WTC11 (cell line): Measurements from ENCODE around the gene GSTO2. TPM values are rescaled to one million over a fixed set of nuclear protein-coding genes. Genes with fewer than 3 reads are reported as not detected.
A peak's percentile ranks its signal among the peaks of the same experiment; 100 is the strongest.

Source experiments
- ATAC-seq: fragments of 200-7000 bp; cut with Tn5 transposase; 2 replicates; pipeline ENCODE4 v1.10.0; 2021; ENCODE audit warnings: mild to moderate bottlenecking, moderate library complexity
- CTCF ChIA-PET: fragments of 300-600 bp; sonication (Branson Sonifier 250); formaldehyde crosslinking; loops from one replicate; lab custom pipeline; 2021; ENCODE audit warnings: antibody characterized with exemption; lab: Charles Lee
- POLR2A ChIA-PET: fragments of 350-600 bp; sonication (Branson Sonifier 250); formaldehyde crosslinking; loops from one replicate; lab custom pipeline; 2021; ENCODE audit warnings: antibody characterized with exemption; lab: Charles Lee
- DNase-seq: peaks from one replicate; pipeline ENCODE4 v3.0.0; 2021; ENCODE audit warnings: low spot score
- H3K27ac Mint-ChIP-seq: 2 replicates; pipeline ENCODE4 v1.8.0; 2021; ENCODE audit warnings: mixed read lengths
- H3K27me3 Mint-ChIP-seq: 2 replicates; pipeline ENCODE4 v1.8.0; 2021; ENCODE audit warnings: low read depth, mild to moderate bottlenecking, moderate library complexity, mixed read lengths
- H3K36me3 Mint-ChIP-seq: 2 replicates; pipeline ENCODE4 v1.8.0; 2021; ENCODE audit warnings: mixed read lengths
- H3K4me1 Mint-ChIP-seq: 2 replicates; pipeline ENCODE4 v1.8.0; 2022; ENCODE audit warnings: mixed read lengths
- H3K4me3 Mint-ChIP-seq: 2 replicates; pipeline ENCODE4 v1.8.0; 2021; ENCODE audit warnings: mild to moderate bottlenecking, moderate library complexity, mixed read lengths
- H3K9me3 Mint-ChIP-seq: 2 replicates; pipeline ENCODE4 v1.8.0; 2021; ENCODE audit warnings: mixed read lengths
- ATF1 ChIP-seq: sonication (generic); formaldehyde crosslinking; IDR thresholded peaks from 2 replicates; pipeline ENCODE4 v1.8.1; 2023; ENCODE audit warnings: mild to moderate bottlenecking, moderate library complexity, missing genetic modification reagents
- CREM ChIP-seq: sonication (generic); formaldehyde crosslinking; IDR thresholded peaks from 2 replicates; pipeline ENCODE4 v1.8.1; 2022; ENCODE audit warnings: mild to moderate bottlenecking, missing genetic modification reagents, moderate library complexity
- ERG ChIP-seq: fragments of 250-450 bp; sonication (Bioruptor Pico); IDR thresholded peaks from 2 replicates; pipeline ENCODE4 v1.8.0; 2021; ENCODE audit warnings: mild to moderate bottlenecking
- FOXK1 ChIP-seq: sonication (generic); formaldehyde crosslinking; IDR thresholded peaks from 2 replicates; pipeline ENCODE4 v1.8.0; 2022; ENCODE audit warnings: mild to moderate bottlenecking, moderate library complexity, missing genetic modification reagents
- GRHL2 ChIP-seq: fragments of 250-450 bp; sonication (Bioruptor Pico); IDR thresholded peaks from 2 replicates; pipeline ENCODE4 v1.8.0; 2022; ENCODE audit warnings: mild to moderate bottlenecking, moderate library complexity; ENCODE audit not compliant: insufficient replicate concordance, severe bottlenecking
- HMGA2 ChIP-seq: fragments of 250-450 bp; sonication (Bioruptor Pico); IDR thresholded peaks from 2 replicates; pipeline ENCODE4 v1.4.0; 2021; ENCODE audit warnings: mild to moderate bottlenecking, moderate library complexity
- KAT7 ChIP-seq: sonication (generic); formaldehyde crosslinking; IDR thresholded peaks from 2 replicates; pipeline ENCODE4 v1.8.1; 2023; ENCODE audit warnings: missing genetic modification reagents, mild to moderate bottlenecking, borderline replicate concordance
- MXD4 ChIP-seq: fragments of 250-450 bp; sonication (Bioruptor Pico); IDR thresholded peaks from 2 replicates; pipeline ENCODE4 v1.8.0; 2021; ENCODE audit warnings: mild to moderate bottlenecking, moderate library complexity, borderline replicate concordance
- NR1H2 ChIP-seq: sonication (generic); formaldehyde crosslinking; IDR thresholded peaks from 2 replicates; pipeline ENCODE4 v1.9.0; 2021; ENCODE audit warnings: mild to moderate bottlenecking, moderate library complexity, missing genetic modification reagents
- OVOL2 ChIP-seq: fragments of 250-450 bp; sonication (Bioruptor Pico); IDR thresholded peaks from 2 replicates; pipeline ENCODE4 v1.9.0; 2021; ENCODE audit warnings: mild to moderate bottlenecking, borderline replicate concordance
- PREB ChIP-seq: sonication (generic); formaldehyde crosslinking; IDR thresholded peaks from 2 replicates; pipeline ENCODE4 v1.8.1; 2022; ENCODE audit warnings: mild to moderate bottlenecking, missing genetic modification reagents, moderate library complexity, borderline replicate concordance
- RELA ChIP-seq: sonication (generic); formaldehyde crosslinking; IDR thresholded peaks from 2 replicates; pipeline ENCODE4 v1.8.1; 2022; ENCODE audit warnings: missing genetic modification reagents, mild to moderate bottlenecking, borderline replicate concordance
- SP1 ChIP-seq: sonication (generic); formaldehyde crosslinking; conservative IDR thresholded peaks from 2 replicates; pipeline ENCODE4 v1.8.1; 2022; ENCODE audit warnings: missing genetic modification reagents
- USF1 ChIP-seq: sonication (generic); formaldehyde crosslinking; IDR thresholded peaks from 2 replicates; pipeline ENCODE4 v1.8.0; 2022; ENCODE audit warnings: mild to moderate bottlenecking, missing genetic modification reagents
- ZNF232 ChIP-seq: sonication (generic); formaldehyde crosslinking; IDR thresholded peaks from 2 replicates; pipeline ENCODE4 v1.8.0; 2022; ENCODE audit warnings: mild to moderate bottlenecking, missing genetic modification reagents
- ZNF263 ChIP-seq: sonication (generic); formaldehyde crosslinking; IDR thresholded peaks from 2 replicates; pipeline ENCODE4 v1.8.1; 2022; ENCODE audit warnings: low read depth, mild to moderate bottlenecking, moderate library complexity, missing genetic modification reagents
- ZNF396 ChIP-seq: fragments of 250-450 bp; sonication (Bioruptor Pico); IDR thresholded peaks from 2 replicates; pipeline ENCODE4 v1.8.0; 2021; ENCODE audit warnings: mild to moderate bottlenecking, moderate library complexity, borderline replicate concordance
- ZSCAN18 ChIP-seq: fragments of 250-450 bp; sonication (Bioruptor Pico); IDR thresholded peaks from 2 replicates; pipeline ENCODE4 v2.1.2; 2022; ENCODE audit warnings: mild to moderate bottlenecking, moderate library complexity
- total RNA-seq: library from RNA; stranded (reverse); gene quantifications from 3 replicates; pipeline ENCODE4 v1.2.3, GENCODE V29; 2021
- TF ChIP-seq, protein P1 (sequence below): sonication (generic); formaldehyde crosslinking; IDR thresholded peaks from 2 replicates; pipeline ENCODE4 v1.8.0; 2023; ENCODE audit warnings: missing genetic modification reagents, mild to moderate bottlenecking, borderline replicate concordance
- TF ChIP-seq, protein P2 (sequence below): sonication (generic); formaldehyde crosslinking; IDR thresholded peaks from 2 replicates; pipeline ENCODE4 v1.8.1; 2022; ENCODE audit warnings: low read depth, missing genetic modification reagents, borderline replicate concordance
- TF ChIP-seq, protein P3 (sequence below): fragments of 250-450 bp; sonication (Bioruptor Pico); IDR thresholded peaks from 2 replicates; pipeline ENCODE4 v1.9.0; 2021; ENCODE audit warnings: mild to moderate bottlenecking

The GSTO2 gene
- total RNA-seq, 1 experiment from 2014 or later, result 10.7 TPM

DNA sequence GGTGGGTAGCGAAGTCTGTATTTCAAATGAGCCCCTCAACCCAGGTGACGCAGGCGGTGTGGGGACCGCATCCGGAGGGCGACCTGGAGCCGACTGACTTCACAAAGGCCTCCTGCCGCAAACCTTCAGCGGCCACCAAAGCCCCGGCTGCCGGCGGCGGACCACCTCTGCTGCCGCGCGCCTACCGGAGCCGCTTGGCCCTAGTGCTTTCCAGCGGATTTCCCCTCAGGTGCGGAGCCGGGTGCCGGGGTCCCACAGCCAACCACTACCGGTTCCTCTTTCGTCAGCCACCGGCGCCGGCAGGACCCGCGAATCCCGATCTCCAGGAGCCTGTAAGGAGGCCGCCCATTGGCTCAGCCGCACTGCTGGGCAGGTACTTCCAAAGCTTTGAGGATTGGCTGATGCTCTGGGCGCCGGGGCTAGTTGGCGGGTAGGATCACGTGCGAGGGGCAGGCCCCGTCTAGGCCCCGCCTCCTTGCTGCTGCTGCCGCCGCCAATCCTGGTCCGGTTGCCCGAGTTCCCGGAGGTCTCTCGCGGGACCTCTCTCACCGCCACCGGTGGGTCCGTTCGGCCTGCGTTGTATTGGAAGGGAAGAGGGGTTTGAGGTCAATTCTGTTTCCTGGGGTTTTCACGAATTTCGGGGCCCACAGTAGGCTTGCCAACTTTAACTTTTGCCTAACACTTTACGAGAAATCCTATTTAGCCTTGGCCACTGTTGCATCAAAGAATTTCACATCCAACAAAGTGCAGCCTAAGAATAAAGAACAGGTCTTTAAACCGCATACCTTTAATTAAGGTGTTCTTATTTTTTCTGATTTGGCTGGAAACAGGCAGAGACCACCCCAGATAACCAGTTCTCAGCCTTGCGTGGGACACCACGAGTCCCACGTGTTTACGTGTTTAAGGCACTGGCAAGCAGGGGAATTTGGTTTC is at the start of gene GSTO2 (continued):
- TF ChIP-seq, protein P1, sequence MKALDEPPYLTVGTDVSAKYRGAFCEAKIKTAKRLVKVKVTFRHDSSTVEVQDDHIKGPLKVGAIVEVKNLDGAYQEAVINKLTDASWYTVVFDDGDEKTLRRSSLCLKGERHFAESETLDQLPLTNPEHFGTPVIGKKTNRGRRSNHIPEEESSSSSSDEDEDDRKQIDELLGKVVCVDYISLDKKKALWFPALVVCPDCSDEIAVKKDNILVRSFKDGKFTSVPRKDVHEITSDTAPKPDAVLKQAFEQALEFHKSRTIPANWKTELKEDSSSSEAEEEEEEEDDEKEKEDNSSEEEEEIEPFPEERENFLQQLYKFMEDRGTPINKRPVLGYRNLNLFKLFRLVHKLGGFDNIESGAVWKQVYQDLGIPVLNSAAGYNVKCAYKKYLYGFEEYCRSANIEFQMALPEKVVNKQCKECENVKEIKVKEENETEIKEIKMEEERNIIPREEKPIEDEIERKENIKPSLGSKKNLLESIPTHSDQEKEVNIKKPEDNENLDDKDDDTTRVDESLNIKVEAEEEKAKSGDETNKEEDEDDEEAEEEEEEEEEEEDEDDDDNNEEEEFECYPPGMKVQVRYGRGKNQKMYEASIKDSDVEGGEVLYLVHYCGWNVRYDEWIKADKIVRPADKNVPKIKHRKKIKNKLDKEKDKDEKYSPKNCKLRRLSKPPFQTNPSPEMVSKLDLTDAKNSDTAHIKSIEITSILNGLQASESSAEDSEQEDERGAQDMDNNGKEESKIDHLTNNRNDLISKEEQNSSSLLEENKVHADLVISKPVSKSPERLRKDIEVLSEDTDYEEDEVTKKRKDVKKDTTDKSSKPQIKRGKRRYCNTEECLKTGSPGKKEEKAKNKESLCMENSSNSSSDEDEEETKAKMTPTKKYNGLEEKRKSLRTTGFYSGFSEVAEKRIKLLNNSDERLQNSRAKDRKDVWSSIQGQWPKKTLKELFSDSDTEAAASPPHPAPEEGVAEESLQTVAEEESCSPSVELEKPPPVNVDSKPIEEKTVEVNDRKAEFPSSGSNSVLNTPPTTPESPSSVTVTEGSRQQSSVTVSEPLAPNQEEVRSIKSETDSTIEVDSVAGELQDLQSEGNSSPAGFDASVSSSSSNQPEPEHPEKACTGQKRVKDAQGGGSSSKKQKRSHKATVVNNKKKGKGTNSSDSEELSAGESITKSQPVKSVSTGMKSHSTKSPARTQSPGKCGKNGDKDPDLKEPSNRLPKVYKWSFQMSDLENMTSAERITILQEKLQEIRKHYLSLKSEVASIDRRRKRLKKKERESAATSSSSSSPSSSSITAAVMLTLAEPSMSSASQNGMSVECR (CRISPR knock-in tag), result peak; percentile 40; the same call in 1 of the 2 replicates
- TF ChIP-seq, protein P2, sequence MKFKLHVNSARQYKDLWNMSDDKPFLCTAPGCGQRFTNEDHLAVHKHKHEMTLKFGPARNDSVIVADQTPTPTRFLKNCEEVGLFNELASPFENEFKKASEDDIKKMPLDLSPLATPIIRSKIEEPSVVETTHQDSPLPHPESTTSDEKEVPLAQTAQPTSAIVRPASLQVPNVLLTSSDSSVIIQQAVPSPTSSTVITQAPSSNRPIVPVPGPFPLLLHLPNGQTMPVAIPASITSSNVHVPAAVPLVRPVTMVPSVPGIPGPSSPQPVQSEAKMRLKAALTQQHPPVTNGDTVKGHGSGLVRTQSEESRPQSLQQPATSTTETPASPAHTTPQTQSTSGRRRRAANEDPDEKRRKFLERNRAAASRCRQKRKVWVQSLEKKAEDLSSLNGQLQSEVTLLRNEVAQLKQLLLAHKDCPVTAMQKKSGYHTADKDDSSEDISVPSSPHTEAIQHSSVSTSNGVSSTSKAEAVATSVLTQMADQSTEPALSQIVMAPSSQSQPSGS (CRISPR knock-in tag), result no peak
- TF ChIP-seq, protein P3, sequence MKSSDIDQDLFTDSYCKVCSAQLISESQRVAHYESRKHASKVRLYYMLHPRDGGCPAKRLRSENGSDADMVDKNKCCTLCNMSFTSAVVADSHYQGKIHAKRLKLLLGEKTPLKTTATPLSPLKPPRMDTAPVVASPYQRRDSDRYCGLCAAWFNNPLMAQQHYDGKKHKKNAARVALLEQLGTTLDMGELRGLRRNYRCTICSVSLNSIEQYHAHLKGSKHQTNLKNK (CRISPR knock-in tag), result 0 out of 2 replicates have a peak, but pooled peaks have one; percentile 39
- no peak for TF ChIP-seq RELA (CRISPR knock-in tag)
- peak; percentile 91 for TF ChIP-seq CREM (CRISPR knock-in tag)
- TF ChIP-seq NR1H2 (CRISPR knock-in tag), result no peak
- peak; percentile 86 for TF ChIP-seq SP1 (CRISPR knock-in tag)
- peak; percentile 94 for TF ChIP-seq USF1 (CRISPR knock-in tag)
- TF ChIP-seq ATF1 (CRISPR knock-in tag), result no peak

DNA sequence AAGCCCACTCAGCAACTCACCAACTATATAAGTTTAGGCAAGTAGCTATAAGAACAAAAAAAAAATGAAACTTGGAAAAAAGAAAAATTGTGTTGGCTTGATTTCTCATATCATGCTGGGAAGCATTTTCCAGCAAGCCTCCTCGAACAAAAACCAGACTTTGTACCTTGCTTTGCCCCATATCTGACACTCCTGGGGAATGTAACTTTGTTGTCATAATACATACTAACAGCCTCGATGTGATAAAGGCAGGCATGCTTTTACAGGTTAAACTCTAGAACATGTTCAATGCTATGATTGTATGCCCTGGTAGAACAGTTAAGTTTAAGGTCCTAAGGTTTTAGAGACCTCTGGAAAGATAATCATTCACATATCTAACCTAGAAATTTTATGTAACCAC is 48.5 kb upstream of the GSTO2 start:
- no peak for DNase-seq
- CTCF ChIA-PET, result no interaction called here
- H3K27ac Mint-ChIP-seq, result no peak overlapping the region
- H3K4me1 Mint-ChIP-seq, result no peaks in the 10 kb centered on the region
- no peak overlapping the region for H3K4me3 Mint-ChIP-seq
- H3K27me3 Mint-ChIP-seq, result peaks cover 11% of the 10 kb centered on the region
- no peaks in the 10 kb centered on the region for H3K36me3 Mint-ChIP-seq
- no peak for TF ChIP-seq ZNF232 (CRISPR knock-in tag)
- no peak for TF ChIP-seq OVOL2
- TF ChIP-seq KAT7, result no peak
- POLR2A ChIA-PET, result no interaction called here
- ATAC-seq, result no peak
- H3K9me3 Mint-ChIP-seq, result no peaks in the 10 kb centered on the region

GRCh38 chr10:104223304-104223703 is 45.7 kb upstream of the GSTO2 start:
- no peaks in the 10 kb centered on the region for H3K36me3 Mint-ChIP-seq
- ATAC-seq, result no peak
- POLR2A ChIA-PET, result interaction anchor here (0.6 kb wide), 1 partner anchor 8 kb away, joined by 5 read pairs; no protein-coding TSS in a partner anchor
- TF ChIP-seq GRHL2, result no peak
- TF ChIP-seq ZSCAN18 (CRISPR knock-in tag), result no peak
- no peak for TF ChIP-seq HMGA2 (CRISPR knock-in tag)
- no peak for TF ChIP-seq ZNF396 (CRISPR knock-in tag)
- no peak for TF ChIP-seq ZNF263 (CRISPR knock-in tag)
- TF ChIP-seq ERG (CRISPR knock-in tag), result no peak
- no peak for TF ChIP-seq PREB (CRISPR knock-in tag)
- TF ChIP-seq MXD4, result no peak
- no peak for TF ChIP-seq FOXK1

More at GRCh38 chr10:104223304-104223703, 45.7 kb upstream of the GSTO2 start:
- H3K27ac Mint-ChIP-seq, result no peak overlapping the region
- CTCF ChIA-PET, result interaction anchor here (2.1 kb wide), 1 partner anchor 51 kb away, joined by 4 read pairs; no protein-coding TSS in a partner anchor
- no peak overlapping the region for H3K4me3 Mint-ChIP-seq
- no peaks in the 10 kb centered on the region for H3K9me3 Mint-ChIP-seq
- no peak for DNase-seq
- H3K4me1 Mint-ChIP-seq, result no peaks in the 10 kb centered on the region
- peaks cover 11% of the 10 kb centered on the region for H3K27me3 Mint-ChIP-seq
